T-cell (primary cell): ENCODE measurements around the gene ZNF710. TPM values are rescaled to one million over a fixed set of nuclear protein-coding genes. Genes with fewer than 3 reads are reported as not detected.

Experiments used
- ATAC-seq, 4 experiments: fragments of 200-7000 bp in 3 of 4; fragments of 150-1000 bp in 1 of 4; cut with Tn5 transposase; replicated peaks in 1 of 4; 1 replicate in 3 of 4; 2 replicates in 1 of 4; pipeline ENCODE4 v1.10.0; 2021; ENCODE audit warnings: moderate library complexity in 3 of 4, mild to moderate bottlenecking in 2 of 4, moderate number of reproducible peaks in 1 of 4
- CTCF ChIA-PET, 2 donors: fragments of 300-600 bp; sonication (Branson Sonifier 250); formaldehyde crosslinking; loops; one replicate each; lab custom pipeline; 2022; ENCODE audit warnings: antibody characterized with exemption in 2 of 2; lab: Charles Lee
- POLR2A ChIA-PET, 2 donors: fragments of 300-600 bp; sonication (Branson Sonifier 250); formaldehyde crosslinking; loops; one replicate each; lab custom pipeline; 2022; ENCODE audit warnings: antibody characterized with exemption in 2 of 2; lab: Charles Lee
- DNase-seq, 35 experiments: peaks; one replicate each; pipeline versions ENCODE4 v3.0.0 to v3.0.0-alpha.2; 2013 to 2023
- H3K27ac ChIP-seq: one replicate; pipeline ENCODE4 v1.5.1; 2013; ENCODE audit warnings: low read length
- H3K27me3 ChIP-seq, 2 experiments: replicated peaks in 1 of 2; 1 replicate in 1 of 2; 2 replicates in 1 of 2; pipeline versions ENCODE4 v1.6.1 to v1.7.0; 2013; ENCODE audit warnings: low read length in 1 of 2, mixed read lengths in 1 of 2; ENCODE audit not compliant: control insufficient read depth in 2 of 2, insufficient read depth in 2 of 2; ENCODE audit errors: extremely low read depth in 1 of 2
- H3K36me3 ChIP-seq, 2 donors: 1 replicate in 1 of 2; 2 replicates in 1 of 2; pipeline versions ENCODE4 v1.6.1 to v1.7.0; 2013; ENCODE audit warnings: low read length in 1 of 2; ENCODE audit not compliant: control insufficient read depth in 2 of 2, insufficient read depth in 1 of 2; ENCODE audit errors: extremely low read depth in 1 of 2
- H3K4me1 ChIP-seq, 2 experiments: 1 replicate in 1 of 2; 2 replicates in 1 of 2; pipeline versions ENCODE4 v1.6.1 to v1.7.0; 2013; ENCODE audit warnings: low read length in 2 of 2, mixed read lengths in 1 of 2; ENCODE audit not compliant: insufficient read depth in 2 of 2, control insufficient read depth in 1 of 2; ENCODE audit errors: extremely low read depth in 1 of 2
- H3K4me3 ChIP-seq, 2 donors: 1 replicate in 1 of 2; 2 replicates in 1 of 2; pipeline versions ENCODE4 v1.5.1 to v1.7.0; 2013; ENCODE audit warnings: mild to moderate bottlenecking in 2 of 2, low read length in 1 of 2, moderate library complexity in 1 of 2; ENCODE audit not compliant: control insufficient read depth in 1 of 2; ENCODE audit errors: extremely low read depth in 1 of 2
- H3K9me3 ChIP-seq: 2 replicates; pipeline ENCODE4 v1.7.0; 2013
- H3K27ac Mint-ChIP-seq, 2 donors: one replicate each; pipeline ENCODE4 v1.8.0; 2020 to 2021; ENCODE audit warnings: mild to moderate bottlenecking in 2 of 2, mixed read lengths in 2 of 2
- H3K27me3 Mint-ChIP-seq, 2 donors: one replicate each; pipeline ENCODE4 v1.8.0; 2021 to 2022; ENCODE audit warnings: mixed read lengths in 2 of 2
- H3K36me3 Mint-ChIP-seq: one replicate; pipeline ENCODE4 v1.8.0; 2021; ENCODE audit warnings: mixed read lengths
- H3K4me1 Mint-ChIP-seq, 3 donors: one replicate each; pipeline ENCODE4 v1.8.0; 2020 to 2022; ENCODE audit warnings: mixed read lengths in 3 of 3, mild to moderate bottlenecking in 1 of 3
- H3K4me3 Mint-ChIP-seq, 3 donors: one replicate each; pipeline ENCODE4 v1.8.0; 2020 to 2022; ENCODE audit warnings: mild to moderate bottlenecking in 3 of 3, mixed read lengths in 3 of 3, moderate library complexity in 3 of 3
- H3K9me3 Mint-ChIP-seq, 3 donors: one replicate each; pipeline ENCODE4 v1.8.0; 2020 to 2022; ENCODE audit warnings: mixed read lengths in 3 of 3
- WGBS: methylation state at CpG from one replicate; pipeline ENCODE4 v1.1.5; 2013; ENCODE audit warnings: missing lambda C conversion rate; ENCODE audit not compliant: insufficient coverage; 5-methylcytosine and 5-hydroxymethylcytosine counted together
- total RNA-seq, 35 experiments: library from RNA in 6 of 35; stranded (reverse) in 6 of 35; fragments of 120-200 nt in 1 of 35; gene quantifications; one replicate each; pipeline versions ENCODE4 v1.2.1 to v1.2.4 and lab custom pipeline; 2013 to 2026

Gene ZNF710
- total RNA-seq, 5 donors from 2014 or later (not counting 1 experiment from before 2014, with no cell fraction given) = 11.8 to 21.2 (median 17.7) TPM

- peaks cover 0 to 2% of the 10 kb centered on the region in 2 donors for H3K27me3 Mint-ChIP-seq
- WGBS = no CpG with 5 or more reads among the region's 6 CpGs
- no peaks in the 10 kb centered on the region for H3K9me3 ChIP-seq
- ATAC-seq (no peak), DNase-seq (no peak)
- H3K27ac Mint-ChIP-seq = no peak overlapping the region
- no peaks in the 10 kb centered on the region for H3K36me3 ChIP-seq
- ChIA-PET POLR2A (interaction anchor here (0.7 kb wide), 2 partner anchors 15 to 801 kb away, joined by 5 to 11 read pairs; no protein-coding TSS in a partner anchor), CTCF (interaction anchor here in 1 of 2 donors (0.6 kb wide), 1 partner anchor 180 kb away, joined by 4 read pairs; no protein-coding TSS in a partner anchor)
- H3K4me3 ChIP-seq = no peak overlapping the region
- no peaks in the 10 kb centered on the region for H3K4me1 ChIP-seq
- H3K4me1 Mint-ChIP-seq = no peaks in the 10 kb centered on the region
- no peaks in the 10 kb centered on the region for H3K36me3 Mint-ChIP-seq
- no peaks in the 10 kb centered on the region for H3K9me3 Mint-ChIP-seq
- no peak overlapping the region for H3K4me3 Mint-ChIP-seq
- H3K27me3 ChIP-seq = no peaks in the 10 kb centered on the region
- no peak overlapping the region for H3K27ac ChIP-seq
Measured at GRCh38 chr15:90121086-90121485, 120.0 kb downstream of the ZNF710 start.

- ChIA-PET CTCF (interaction anchor here in 1 of 2 donors (0.6 kb wide), 1 partner anchor 357 kb away, joined by 3 read pairs; no protein-coding TSS in a partner anchor), POLR2A (interaction anchor here in 1 of 2 donors (0.5 kb wide), 1 partner anchor 314 kb away, joined by 4 read pairs; no protein-coding TSS in a partner anchor)
- Mint-ChIP-seq H3K9me3 (no peaks in the 10 kb centered on the region), H3K36me3 (no peaks in the 10 kb centered on the region), H3K27me3 (peaks cover 3 to 5% of the 10 kb centered on the region in 2 donors), H3K4me1 (no peaks in the 10 kb centered on the region), H3K27ac (no peak overlapping the region), H3K4me3 (no peak overlapping the region)
- no peak for ATAC-seq
- Histone ChIP-seq H3K9me3 (no peaks in the 10 kb centered on the region), H3K27me3 (peaks cover 0 to 6% of the 10 kb centered on the region in 2 experiments), H3K4me3 (no peak overlapping the region), H3K4me1 (no peaks in the 10 kb centered on the region), H3K36me3 (no peaks in the 10 kb centered on the region), H3K27ac (no peak overlapping the region)
- DNase-seq = no peak
Measured at GRCh38 chr15:90124507-90124906, 123.4 kb downstream of the ZNF710 start.

GRCh38 chr15:90126022-90126421 is 124.9 kb downstream of the ZNF710 start:
- Histone ChIP-seq H3K9me3 (no peaks in the 10 kb centered on the region), H3K4me1 (no peaks in the 10 kb centered on the region), H3K27me3 (peaks cover 0 to 6% of the 10 kb centered on the region in 2 experiments), H3K27ac (no peak overlapping the region), H3K36me3 (no peaks in the 10 kb centered on the region), H3K4me3 (no peak overlapping the region)
- POLR2A ChIA-PET = no interaction called here
- Mint-ChIP-seq H3K36me3 (no peaks in the 10 kb centered on the region), H3K4me1 (no peaks in the 10 kb centered on the region), H3K27me3 (peaks cover 3 to 5% of the 10 kb centered on the region in 2 donors), H3K4me3 (no peak overlapping the region), H3K27ac (no peak overlapping the region), H3K9me3 (no peaks in the 10 kb centered on the region)
- no peak for DNase-seq
- WGBS = 96% methylated on average over 4 of the region's 6 CpGs
- CTCF ChIA-PET = no interaction called here
- ATAC-seq = no peak

GRCh38 chr15:90126596-90127435 is 125.7 kb downstream of the ZNF710 start:
- ChIA-PET POLR2A (no interaction called here), CTCF (no interaction called here)
- Histone ChIP-seq H3K9me3 (no peaks in the 10 kb centered on the region), H3K27ac (no peak overlapping the region), H3K4me1 (no peaks in the 10 kb centered on the region), H3K36me3 (no peaks in the 10 kb centered on the region), H3K27me3 (peaks cover 0 to 6% of the 10 kb centered on the region in 2 experiments), H3K4me3 (no peak overlapping the region)
- no peak for ATAC-seq
- Mint-ChIP-seq H3K4me1 (no peaks in the 10 kb centered on the region), H3K27me3 (peaks cover 3 to 5% of the 10 kb centered on the region in 2 donors), H3K9me3 (no peaks in the 10 kb centered on the region), H3K4me3 (no peak overlapping the region), H3K27ac (no peak overlapping the region), H3K36me3 (no peaks in the 10 kb centered on the region)
- DNase-seq = no peak
- 65% methylated on average over 7 of the region's 10 CpGs for WGBS

- no peak overlapping the region for H3K4me3 Mint-ChIP-seq
- H3K9me3 Mint-ChIP-seq = no peaks in the 10 kb centered on the region
- no peak overlapping the region for H3K27ac Mint-ChIP-seq
- H3K27ac ChIP-seq = no peak overlapping the region
- 95% methylated on average over 6 of the region's 8 CpGs for WGBS
- no peaks in the 10 kb centered on the region for H3K4me1 Mint-ChIP-seq
- H3K9me3 ChIP-seq = no peaks in the 10 kb centered on the region
- no peak for ATAC-seq
- DNase-seq = no peak
- no peak overlapping the region for H3K4me3 ChIP-seq
- no peaks in the 10 kb centered on the region for H3K4me1 ChIP-seq
- CTCF ChIA-PET = no interaction called here
- peaks cover 0 to 6% of the 10 kb centered on the region in 2 experiments for H3K27me3 ChIP-seq
- POLR2A ChIA-PET = no interaction called here
- peaks cover 3 to 8% of the 10 kb centered on the region in 2 donors for H3K27me3 Mint-ChIP-seq
- no peaks in the 10 kb centered on the region for H3K36me3 ChIP-seq
- H3K36me3 Mint-ChIP-seq = no peaks in the 10 kb centered on the region
Measured at GRCh38 chr15:90130291-90130690, 129.2 kb downstream of the ZNF710 start.
